SU-DHL-6 (cell line): ENCODE measurements around the gene NTNG1.

Experiments used
- H2AFZ ChIP-seq: fragments of 200-600 bp; sonication (generic); 2 replicates; pipeline ENCODE4 v1.6.1; 2014; ENCODE audit warnings: low read depth, mild to moderate bottlenecking, moderate library complexity, mixed read lengths, antibody characterized with exemption, low read length; ENCODE audit not compliant: severe bottlenecking
- H3F3A ChIP-seq: fragments of 200-600 bp; shearing (Covaris generic); 2 replicates; pipeline ENCODE4 v1.6.0; 2016; ENCODE audit warnings: antibody characterized with exemption, mild to moderate bottlenecking; ENCODE audit not compliant: insufficient read depth
- H3K27ac ChIP-seq: fragments of 200-600 bp; sonication (generic); 2 replicates; pipeline ENCODE4 v1.5.1; 2016; ENCODE audit warnings: low read depth, mild to moderate bottlenecking, low read length, moderate library complexity, mixed read lengths
- H3K27me3 ChIP-seq: fragments of 200-600 bp; sonication (generic), shearing (Covaris generic); 2 replicates; pipeline ENCODE4 v1.6.0; 2014; ENCODE audit warnings: mild to moderate bottlenecking, low read length
- H3K36me3 ChIP-seq: fragments of 200-600 bp; sonication (generic); 2 replicates; pipeline ENCODE4 v1.6.1; 2014; ENCODE audit warnings: mild to moderate bottlenecking, low read length, mixed read lengths
- H3K4me2 ChIP-seq: fragments of 300-600, 200-600 bp; shearing (Covaris generic), sonication (generic); 2 replicates; pipeline ENCODE4 v1.6.0; 2014; ENCODE audit warnings: low read length, low read depth, mild to moderate bottlenecking; ENCODE audit not compliant: poor library complexity, severe bottlenecking
- H3K4me3 ChIP-seq: fragments of 200-600 bp; sonication (generic); 2 replicates; pipeline ENCODE4 v1.5.1; 2014; ENCODE audit warnings: antibody characterized with exemption, low read length, mild to moderate bottlenecking, mixed read lengths; ENCODE audit not compliant: insufficient read depth, poor library complexity, severe bottlenecking
- H3K79me2 ChIP-seq: fragments of 200-600 bp; sonication (generic); 2 replicates; pipeline ENCODE4 v1.6.1; 2014; ENCODE audit warnings: mild to moderate bottlenecking, low read length, moderate library complexity; ENCODE audit not compliant: insufficient read depth
- H3K9ac ChIP-seq: fragments of 200-600 bp; sonication (generic); 2 replicates; pipeline ENCODE4 v1.7.0; 2014; ENCODE audit warnings: mild to moderate bottlenecking, low read length
- H3K9me2 ChIP-seq: fragments of 200-600 bp; sonication (generic); replicated peaks from 2 replicates; pipeline ENCODE4 v1.6.1; 2014; ENCODE audit warnings: low read length; ENCODE audit not compliant: insufficient read depth
- H3K9me3 ChIP-seq: fragments of 200-600 bp; sonication (generic); 2 replicates; pipeline ENCODE4 v1.6.1; 2014; ENCODE audit warnings: low read length, mixed read lengths; ENCODE audit not compliant: insufficient read depth
- H4K20me1 ChIP-seq: fragments of 200-600 bp; sonication (generic); 2 replicates; pipeline ENCODE4 v1.6.1; 2014; ENCODE audit warnings: low read depth, mild to moderate bottlenecking, antibody characterized with exemption, low read length, moderate library complexity, mixed read lengths
- CTCF ChIP-seq: fragments of 200-600 bp; sonication (generic); IDR thresholded peaks from one replicate; pipeline ENCODE4 v1.5.1; 2017; ENCODE audit warnings: antibody characterized with exemption, mild to moderate bottlenecking, low read length, moderate library complexity; ENCODE audit not compliant: insufficient read depth, poor library complexity, severe bottlenecking
- EZH2phosphoT487 ChIP-seq: fragments of 200-600 bp; sonication (generic), shearing (Covaris generic); conservative IDR thresholded peaks from 2 replicates; pipeline ENCODE4 v1.6.1; 2018; ENCODE audit warnings: mild to moderate bottlenecking, antibody characterized with exemption, low read length, moderate library complexity, mixed read lengths

NTNG1 gene

GRCh38 chr1:107414550-107414949, 273.7 kb downstream of the NTNG1 start:
- no peaks in the 10 kb centered on the region for H3K9me3 ChIP-seq
- no peaks in the 10 kb centered on the region for H4K20me1 ChIP-seq
- H2AFZ ChIP-seq, result no peak overlapping the region
- H3K27me3 ChIP-seq, result no peaks in the 10 kb centered on the region
- H3K4me3 ChIP-seq, result no peak overlapping the region
- H3K9me2 ChIP-seq, result no peaks in the 10 kb centered on the region
- H3K9ac ChIP-seq, result no peak overlapping the region
- H3K27ac ChIP-seq, result no peak overlapping the region
- no peaks in the 10 kb centered on the region for H3K79me2 ChIP-seq
- H3F3A ChIP-seq, result no peaks in the 10 kb centered on the region
- no peak overlapping the region for H3K4me2 ChIP-seq
- H3K36me3 ChIP-seq, result no peaks in the 10 kb centered on the region
- TF ChIP-seq CTCF (no peak), EZH2phosphoT487 (no peak)

GRCh38 chr1:107415241-107415640, 274.4 kb downstream of the NTNG1 start:
- H2AFZ ChIP-seq, result no peak overlapping the region
- H3K27ac ChIP-seq, result no peak overlapping the region
- no peaks in the 10 kb centered on the region for H3K36me3 ChIP-seq
- no peak overlapping the region for H3K4me2 ChIP-seq
- no peaks in the 10 kb centered on the region for H3F3A ChIP-seq
- no peaks in the 10 kb centered on the region for H3K27me3 ChIP-seq
- H3K79me2 ChIP-seq, result no peaks in the 10 kb centered on the region
- H3K9me2 ChIP-seq, result no peaks in the 10 kb centered on the region
- H3K9me3 ChIP-seq, result no peaks in the 10 kb centered on the region
- H3K4me3 ChIP-seq, result no peak overlapping the region
- H3K9ac ChIP-seq, result no peak overlapping the region
- H4K20me1 ChIP-seq, result no peaks in the 10 kb centered on the region
- TF ChIP-seq EZH2phosphoT487 (no peak), CTCF (no peak)

GRCh38 chr1:107419003-107419402, 278.2 kb downstream of the NTNG1 start:
- Histone ChIP-seq H3K79me2 (no peaks in the 10 kb centered on the region), H3K27me3 (no peaks in the 10 kb centered on the region), H3K4me2 (no peak overlapping the region), H4K20me1 (no peaks in the 10 kb centered on the region), H3F3A (no peaks in the 10 kb centered on the region), H3K27ac (no peak overlapping the region), H3K9ac (no peak overlapping the region), H3K9me3 (no peaks in the 10 kb centered on the region), H3K4me3 (no peak overlapping the region), H3K36me3 (no peaks in the 10 kb centered on the region), H2AFZ (no peak overlapping the region), H3K9me2 (no peaks in the 10 kb centered on the region)
- TF ChIP-seq EZH2phosphoT487, result no peak
- no peak for TF ChIP-seq CTCF

GRCh38 chr1:107422901-107423300, 282.1 kb downstream of the NTNG1 start:
- Histone ChIP-seq H4K20me1 (no peaks in the 10 kb centered on the region), H3K27ac (no peak overlapping the region), H3K9me2 (no peaks in the 10 kb centered on the region), H3K4me3 (no peak overlapping the region), H3K4me2 (no peak overlapping the region), H3F3A (no peaks in the 10 kb centered on the region), H3K27me3 (no peaks in the 10 kb centered on the region), H3K9ac (no peak overlapping the region), H2AFZ (no peak overlapping the region), H3K79me2 (no peaks in the 10 kb centered on the region), H3K9me3 (no peaks in the 10 kb centered on the region), H3K36me3 (no peaks in the 10 kb centered on the region)
- TF ChIP-seq EZH2phosphoT487 (no peak), CTCF (no peak)
